Muscle layer of colon (tissue), 2 donors: ENCODE data around the gene PAPOLA.

Experiments used
- H3K27ac ChIP-seq: one replicate; pipeline ENCODE4 v1.7.0; 2013; ENCODE audit warnings: low read depth, mild to moderate bottlenecking, low read length, moderate library complexity
- H3K27me3 ChIP-seq, 2 donors: one replicate each; pipeline ENCODE4 v1.7.0; 2013; ENCODE audit warnings: low read length in 2 of 2, mild to moderate bottlenecking in 2 of 2; ENCODE audit not compliant: insufficient read depth in 2 of 2, control insufficient read depth in 1 of 2
- H3K36me3 ChIP-seq: one replicate; pipeline ENCODE4 v1.7.0; 2013; ENCODE audit warnings: mild to moderate bottlenecking, low read length; ENCODE audit not compliant: insufficient read depth
- H3K4me1 ChIP-seq: one replicate; pipeline ENCODE4 v1.7.0; 2013; ENCODE audit warnings: mild to moderate bottlenecking, low read length; ENCODE audit not compliant: insufficient read depth
- H3K4me3 ChIP-seq, 2 donors: one replicate each; pipeline ENCODE4 v1.7.0; 2013; ENCODE audit warnings: low read length in 2 of 2, low read depth in 1 of 2, mild to moderate bottlenecking in 1 of 2, moderate library complexity in 1 of 2
- H3K9ac ChIP-seq: one replicate; pipeline ENCODE4 v1.7.0; 2013; ENCODE audit warnings: low read length
- H3K9me3 ChIP-seq: one replicate; pipeline ENCODE4 v1.7.0; 2013; ENCODE audit warnings: mild to moderate bottlenecking, low read length
- donor health status: abdominal sarcoma.
- donor health status: Adenocarcinoma of cecum.

The PAPOLA gene

DNA sequence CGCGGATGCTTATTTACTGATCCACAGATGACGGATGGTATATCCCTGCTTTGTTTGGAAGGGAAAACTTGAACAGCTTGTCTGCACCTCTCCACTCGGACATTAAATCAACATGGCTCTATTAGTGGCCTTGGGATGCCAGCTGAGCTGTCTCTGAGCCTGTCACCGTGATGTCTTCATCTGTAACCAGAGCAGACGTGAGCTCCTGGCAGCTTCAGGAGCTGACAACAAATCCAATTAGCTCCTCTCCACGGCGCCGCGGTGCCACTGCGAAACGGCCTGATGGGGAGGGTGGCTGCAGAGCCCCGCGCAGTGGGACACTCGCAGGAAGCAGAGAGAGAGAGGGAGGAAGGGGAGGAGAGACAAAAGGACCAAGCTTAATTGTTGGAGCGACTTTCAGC lies 112.3 kb downstream of the PAPOLA start:
- Histone ChIP-seq H3K9me3 (no peaks in the 10 kb centered on the region), H3K36me3 (no peaks in the 10 kb centered on the region), H3K27ac (no peak overlapping the region), H3K4me1 (no peaks in the 10 kb centered on the region), H3K9ac (no peak overlapping the region), H3K4me3 (no peak overlapping the region), H3K27me3 (peaks cover 0 to 4% of the 10 kb centered on the region in 2 donors)

DNA sequence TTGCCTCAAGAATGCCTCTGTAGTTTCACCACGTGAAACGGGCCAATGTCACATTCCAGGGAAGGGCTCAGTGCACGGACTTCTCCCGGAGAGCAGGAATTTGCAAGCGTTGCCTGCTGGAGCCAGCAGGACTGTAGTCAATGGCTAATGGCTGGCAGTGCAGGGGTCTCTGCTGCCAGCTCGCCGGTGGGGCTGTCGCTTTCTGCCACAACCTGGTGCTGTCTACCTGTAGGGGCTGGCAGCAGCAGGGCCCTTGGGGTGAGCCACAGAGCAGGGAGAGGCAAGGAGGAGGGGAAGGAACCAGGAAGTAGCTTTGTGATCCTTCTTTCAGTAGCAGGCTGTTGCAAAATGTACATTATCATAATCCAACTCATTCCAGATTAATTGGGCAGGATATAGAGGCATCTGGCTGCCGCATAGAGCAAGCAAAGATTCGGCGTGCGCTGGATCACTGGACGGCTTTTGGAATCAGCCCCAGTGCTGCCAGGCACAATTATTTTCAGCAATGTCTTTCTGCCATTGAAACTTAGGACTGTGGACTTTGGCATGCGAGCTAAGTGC lies 114.1 kb downstream of the PAPOLA start:
- H3K9ac ChIP-seq = no peak overlapping the region
- H3K4me3 ChIP-seq = no peak overlapping the region
- H3K9me3 ChIP-seq = no peaks in the 10 kb centered on the region
- H3K4me1 ChIP-seq = no peaks in the 10 kb centered on the region
- H3K36me3 ChIP-seq = no peaks in the 10 kb centered on the region
- no peak overlapping the region for H3K27ac ChIP-seq
- H3K27me3 ChIP-seq = peaks cover 0 to 4% of the 10 kb centered on the region in 2 donors
